ENCODE results near the gene FRZB. TPM values are rescaled to one million over a fixed set of nuclear protein-coding genes. Genes with fewer than 3 reads are reported as not detected.
A peak's percentile ranks its signal among the peaks of the same experiment; 100 is the strongest.

FRZB gene
- total RNA-seq, 6 experiments from 2014 or later, result 0.06 to 0.17 (median 0.09) TPM; not detected in 3

- H3K9me3 Mint-ChIP-seq, result peaks cover 7% of the 10 kb centered on the region; the same call in 1 of the 2 replicates
- peaks cover 4% of the 10 kb centered on the region for H3K27me3 Mint-ChIP-seq (ENCODE audit: insufficient read depth)
- H3K4me3 Mint-ChIP-seq, result no peak overlapping the region
- H3K36me3 Mint-ChIP-seq (ENCODE audit: low read depth), result no peaks in the 10 kb centered on the region
- peaks cover 16% of the 10 kb centered on the region for H3K4me1 Mint-ChIP-seq (ENCODE audit: low read depth)
- H3K27ac Mint-ChIP-seq, result no peak overlapping the region
- DNase-seq, result no peak
- TF ChIP-seq, protein P1, sequence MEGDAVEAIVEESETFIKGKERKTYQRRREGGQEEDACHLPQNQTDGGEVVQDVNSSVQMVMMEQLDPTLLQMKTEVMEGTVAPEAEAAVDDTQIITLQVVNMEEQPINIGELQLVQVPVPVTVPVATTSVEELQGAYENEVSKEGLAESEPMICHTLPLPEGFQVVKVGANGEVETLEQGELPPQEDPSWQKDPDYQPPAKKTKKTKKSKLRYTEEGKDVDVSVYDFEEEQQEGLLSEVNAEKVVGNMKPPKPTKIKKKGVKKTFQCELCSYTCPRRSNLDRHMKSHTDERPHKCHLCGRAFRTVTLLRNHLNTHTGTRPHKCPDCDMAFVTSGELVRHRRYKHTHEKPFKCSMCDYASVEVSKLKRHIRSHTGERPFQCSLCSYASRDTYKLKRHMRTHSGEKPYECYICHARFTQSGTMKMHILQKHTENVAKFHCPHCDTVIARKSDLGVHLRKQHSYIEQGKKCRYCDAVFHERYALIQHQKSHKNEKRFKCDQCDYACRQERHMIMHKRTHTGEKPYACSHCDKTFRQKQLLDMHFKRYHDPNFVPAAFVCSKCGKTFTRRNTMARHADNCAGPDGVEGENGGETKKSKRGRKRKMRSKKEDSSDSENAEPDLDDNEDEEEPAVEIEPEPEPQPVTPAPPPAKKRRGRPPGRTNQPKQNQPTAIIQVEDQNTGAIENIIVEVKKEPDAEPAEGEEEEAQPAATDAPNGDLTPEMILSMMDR (IDR thresholded peaks at IDR 0.05), result peak; percentile 57
Observed at GRCh38 chr2:182870227-182870626, 3.8 kb upstream of the FRZB start.

GRCh38 chr2:182868054-182868796 lies 1.8 kb upstream of the FRZB start:
- Mint-ChIP-seq H3K4me1 (ENCODE audit: low read depth) (peaks cover 16% of the 10 kb centered on the region), H3K4me3 (no peak overlapping the region), H3K9me3 (no peaks in the 10 kb centered on the region), H3K36me3 (ENCODE audit: low read depth) (no peaks in the 10 kb centered on the region), H3K27ac (no peak overlapping the region), H3K27me3 (ENCODE audit: insufficient read depth) (peaks cover 14% of the 10 kb centered on the region)
- TF ChIP-seq, protein P1 (IDR thresholded peaks at IDR 0.05), result no peak
- no peak for DNase-seq

DNA sequence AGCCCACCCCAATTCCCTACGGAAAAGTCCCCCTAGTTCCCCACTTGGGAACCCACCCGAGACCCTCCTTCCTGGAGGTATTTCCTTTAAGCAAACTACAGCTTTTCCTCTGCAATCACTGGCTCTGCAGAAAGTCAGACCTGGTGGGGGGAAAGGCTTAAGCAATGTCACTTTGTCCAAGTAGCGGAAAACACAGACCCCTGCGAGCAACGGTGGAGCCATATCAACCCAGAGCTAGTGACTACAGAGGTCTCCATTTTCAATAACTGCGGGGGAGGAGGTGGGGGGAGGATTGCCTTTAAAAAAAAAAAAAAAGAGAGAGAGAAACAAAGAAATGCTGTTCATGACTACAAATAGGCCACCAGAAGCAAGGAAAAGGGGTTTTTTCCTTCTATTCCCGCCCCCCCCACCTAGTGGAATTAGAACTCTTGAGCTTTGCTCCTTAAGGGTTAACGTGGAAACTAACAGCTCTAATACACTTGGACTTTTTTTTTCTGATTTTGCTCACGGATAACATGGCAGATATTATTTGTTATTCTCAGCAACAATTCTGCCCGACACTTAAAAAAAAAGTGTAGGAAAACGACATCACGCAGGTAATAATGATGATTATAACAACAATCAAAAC lies 1.1 kb upstream of the FRZB start:
- no peak for DNase-seq
- H3K27ac Mint-ChIP-seq, result no peak overlapping the region

GRCh38 chr2:182866095-182866460 lies 359 bp downstream of the FRZB start:
- Mint-ChIP-seq H3K9me3 (no peaks in the 10 kb centered on the region), H3K4me1 (ENCODE audit: low read depth) (peaks cover 16% of the 10 kb centered on the region), H3K4me3 (peak overlapping the region; percentile 92), H3K36me3 (ENCODE audit: low read depth) (no peaks in the 10 kb centered on the region), H3K27me3 (ENCODE audit: insufficient read depth) (peaks cover 11% of the 10 kb centered on the region; the same call in 1 of the 2 replicates), H3K27ac (no peak overlapping the region)
- TF ChIP-seq, protein P1 (IDR thresholded peaks at IDR 0.05), result no peak
- DNase-seq, result no peak

More for the DNA sequence above, 1.1 kb upstream of the FRZB start:
- Mint-ChIP-seq H3K9me3 (no peaks in the 10 kb centered on the region), H3K27me3 (ENCODE audit: insufficient read depth) (peaks cover 14% of the 10 kb centered on the region), H3K4me1 (ENCODE audit: low read depth) (peaks cover 16% of the 10 kb centered on the region), H3K36me3 (ENCODE audit: low read depth) (no peaks in the 10 kb centered on the region), H3K4me3 (peak overlapping the region; percentile 92)
- TF ChIP-seq, protein P1 (IDR thresholded peaks at IDR 0.05), result no peak

DNA sequence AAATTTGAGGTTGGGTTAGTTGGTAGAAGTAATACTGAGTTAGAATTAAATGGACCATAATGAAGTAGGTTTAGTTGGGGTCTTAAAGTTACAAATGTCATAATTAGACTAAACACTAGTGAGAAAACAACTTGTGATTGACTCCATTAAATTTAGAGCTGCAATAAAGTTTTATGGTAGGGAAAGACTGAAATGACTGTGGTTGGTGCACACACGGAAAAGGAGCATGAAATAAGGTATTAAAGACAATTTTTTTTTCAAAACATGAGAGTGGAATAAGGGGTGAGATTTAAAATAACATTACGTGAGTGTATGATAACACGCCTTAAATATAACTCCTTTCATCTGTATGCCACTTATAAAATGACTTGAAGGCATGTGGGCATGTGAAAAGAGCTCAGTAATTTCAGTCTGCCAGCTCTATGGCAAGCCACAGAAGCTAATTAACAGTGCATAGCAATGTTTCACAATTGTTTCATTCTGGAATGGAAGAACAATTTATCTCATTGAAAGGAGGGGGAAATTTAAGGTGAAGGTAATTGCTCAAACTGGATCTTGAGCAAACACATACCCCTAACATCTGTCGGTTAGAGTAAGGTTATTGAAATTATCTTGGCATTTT lies 1.4 kb downstream of the FRZB start:
- Mint-ChIP-seq H3K27ac (no peak overlapping the region), H3K36me3 (ENCODE audit: low read depth) (no peaks in the 10 kb centered on the region), H3K4me1 (ENCODE audit: low read depth) (peaks cover 16% of the 10 kb centered on the region), H3K4me3 (no peak overlapping the region), H3K9me3 (no peaks in the 10 kb centered on the region), H3K27me3 (ENCODE audit: insufficient read depth) (peaks cover 15% of the 10 kb centered on the region)
- no peak for DNase-seq
- TF ChIP-seq, protein P1 (IDR thresholded peaks at IDR 0.05), result no peak
